Ishikawa (cell line): ENCODE results near the gene BIRC7.

ENCODE experiments used
- CEBPB ChIP-seq: IDR thresholded peaks from 2 replicates; pipeline ENCODE4 v1.6.1; 2012
- CREB1 ChIP-seq: IDR thresholded peaks from 2 replicates; pipeline ENCODE4 v1.6.1; 2012; ENCODE audit warnings: low read depth
- EP300 ChIP-seq: IDR thresholded peaks from 2 replicates; pipeline ENCODE4 v1.6.1; 2012; ENCODE audit warnings: borderline replicate concordance
- MAX ChIP-seq: IDR thresholded peaks from 2 replicates; pipeline ENCODE4 v1.6.1; 2012
- NFIC ChIP-seq: IDR thresholded peaks from 2 replicates; pipeline ENCODE4 v1.6.1; 2012
- TAF1 ChIP-seq: IDR thresholded peaks from 2 replicates; pipeline ENCODE4 v1.6.1; 2012; ENCODE audit warnings: low read depth, mild to moderate bottlenecking
- TF ChIP-seq, protein P1 (sequence below): IDR thresholded peaks from 2 replicates; pipeline ENCODE4 v1.6.1; 2012

DNA sequence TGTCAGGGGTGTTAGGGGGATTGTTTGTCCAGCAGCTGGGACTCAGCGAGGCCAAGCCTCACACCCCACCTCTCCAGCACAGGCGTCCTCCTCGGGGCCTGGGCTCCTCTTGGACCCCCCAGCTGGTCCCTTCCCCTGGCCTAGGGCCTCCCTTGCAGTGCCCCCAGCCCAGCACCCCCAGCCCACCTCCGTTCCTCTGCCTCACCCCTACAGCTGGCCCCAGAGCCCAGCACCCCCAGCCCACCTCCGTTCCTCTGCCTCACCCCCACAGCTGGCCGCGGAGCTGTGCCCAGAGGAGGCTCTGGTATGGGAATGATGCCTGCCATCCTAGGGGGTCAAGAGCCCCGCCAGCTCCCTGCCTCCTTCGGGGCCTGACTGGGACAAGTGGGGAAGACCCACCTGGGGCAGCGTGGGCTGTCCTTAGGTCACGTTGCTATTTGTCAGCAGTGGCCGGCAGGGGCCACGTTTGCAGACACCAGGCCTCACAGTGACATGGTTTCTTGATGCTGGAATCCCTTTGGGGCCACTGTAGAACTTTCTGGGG is 49.3 kb downstream of the BIRC7 start:
- TF ChIP-seq EP300 (no peak), NFIC (no peak), MAX (no peak), CREB1 (no peak), CEBPB (no peak), TAF1 (no peak)
- TF ChIP-seq, protein P1, sequence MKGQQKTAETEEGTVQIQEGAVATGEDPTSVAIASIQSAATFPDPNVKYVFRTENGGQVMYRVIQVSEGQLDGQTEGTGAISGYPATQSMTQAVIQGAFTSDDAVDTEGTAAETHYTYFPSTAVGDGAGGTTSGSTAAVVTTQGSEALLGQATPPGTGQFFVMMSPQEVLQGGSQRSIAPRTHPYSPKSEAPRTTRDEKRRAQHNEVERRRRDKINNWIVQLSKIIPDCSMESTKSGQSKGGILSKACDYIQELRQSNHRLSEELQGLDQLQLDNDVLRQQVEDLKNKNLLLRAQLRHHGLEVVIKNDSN = no peak
